ENCODE data around the gene ATP6V1A.

DNA sequence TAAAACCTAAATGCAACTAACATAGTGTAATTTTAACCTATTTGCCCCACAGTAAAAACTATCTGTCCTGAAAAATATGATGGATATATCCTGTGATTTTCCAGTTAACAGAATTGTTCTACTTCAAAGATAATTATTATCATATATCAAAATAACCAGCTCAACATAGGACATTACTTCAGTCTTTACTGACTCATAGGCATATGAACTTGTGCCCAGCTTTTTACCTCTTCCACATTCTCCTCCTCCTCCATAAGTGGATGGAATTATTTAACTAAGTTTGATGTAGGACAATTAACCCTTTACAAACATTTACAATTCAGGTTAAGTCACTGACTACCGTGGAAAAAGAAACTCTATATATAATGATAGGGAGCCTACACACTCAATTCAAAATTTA is 27.5 kb upstream of the ATP6V1A start:
- TF ChIP-seq, protein P1, sequence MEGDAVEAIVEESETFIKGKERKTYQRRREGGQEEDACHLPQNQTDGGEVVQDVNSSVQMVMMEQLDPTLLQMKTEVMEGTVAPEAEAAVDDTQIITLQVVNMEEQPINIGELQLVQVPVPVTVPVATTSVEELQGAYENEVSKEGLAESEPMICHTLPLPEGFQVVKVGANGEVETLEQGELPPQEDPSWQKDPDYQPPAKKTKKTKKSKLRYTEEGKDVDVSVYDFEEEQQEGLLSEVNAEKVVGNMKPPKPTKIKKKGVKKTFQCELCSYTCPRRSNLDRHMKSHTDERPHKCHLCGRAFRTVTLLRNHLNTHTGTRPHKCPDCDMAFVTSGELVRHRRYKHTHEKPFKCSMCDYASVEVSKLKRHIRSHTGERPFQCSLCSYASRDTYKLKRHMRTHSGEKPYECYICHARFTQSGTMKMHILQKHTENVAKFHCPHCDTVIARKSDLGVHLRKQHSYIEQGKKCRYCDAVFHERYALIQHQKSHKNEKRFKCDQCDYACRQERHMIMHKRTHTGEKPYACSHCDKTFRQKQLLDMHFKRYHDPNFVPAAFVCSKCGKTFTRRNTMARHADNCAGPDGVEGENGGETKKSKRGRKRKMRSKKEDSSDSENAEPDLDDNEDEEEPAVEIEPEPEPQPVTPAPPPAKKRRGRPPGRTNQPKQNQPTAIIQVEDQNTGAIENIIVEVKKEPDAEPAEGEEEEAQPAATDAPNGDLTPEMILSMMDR (IDR thresholded peaks at IDR 0.05): no peak
- TF ChIP-seq POLR2A (IDR thresholded peaks at IDR 0.05): no peak

All from tibial nerve (tissue), 3 donors.